Osteoblast (primary cell): Measurements from ENCODE around the gene TMC1. TPM values are rescaled to one million over a fixed set of nuclear protein-coding genes. Genes with fewer than 3 reads are reported as not detected.
A peak's percentile ranks its signal among the peaks of the same experiment; 100 is the strongest.

Experiments used
- DNase-seq: peaks from one replicate; pipeline ENCODE4 v3.0.0; 2011; ENCODE audit warnings: low spot score, mixed read lengths; ENCODE audit not compliant: insufficient read length; ENCODE audit errors: missing footprints
- H2AFZ ChIP-seq: 2 replicates; pipeline ENCODE4 v1.6.0; 2011; ENCODE audit warnings: mild to moderate bottlenecking, low read length
- H3K27ac ChIP-seq: 2 replicates; pipeline ENCODE4 v1.5.1; 2011; ENCODE audit warnings: mild to moderate bottlenecking, low read depth, low read length, moderate library complexity
- H3K27me3 ChIP-seq: 2 replicates; pipeline ENCODE4 v1.6.0; 2012; ENCODE audit warnings: mild to moderate bottlenecking, control low read depth, inconsistent platforms, low read length, moderate library complexity; ENCODE audit not compliant: insufficient read depth
- H3K36me3 ChIP-seq: 2 replicates; pipeline ENCODE4 v1.5.1; 2011; ENCODE audit warnings: mild to moderate bottlenecking, low read length, control low read depth, moderate library complexity; ENCODE audit not compliant: insufficient read depth
- H3K4me1 ChIP-seq: 2 replicates; pipeline ENCODE4 v1.5.1; 2011; ENCODE audit warnings: mild to moderate bottlenecking, low read length, control low read depth, moderate library complexity; ENCODE audit not compliant: insufficient read depth
- H3K4me2 ChIP-seq: 2 replicates; pipeline ENCODE4 v1.6.0; 2011; ENCODE audit warnings: mild to moderate bottlenecking, low read length; ENCODE audit not compliant: insufficient read depth
- H3K4me3 ChIP-seq: fragments of 200-600 bp; sonication (generic); 3 replicates; pipeline ENCODE4 v1.5.1; 2012; ENCODE audit warnings: mild to moderate bottlenecking, low read length, inconsistent platforms; ENCODE audit not compliant: insufficient read depth
- H3K79me2 ChIP-seq: 2 replicates; pipeline ENCODE4 v1.6.0; 2012; ENCODE audit warnings: mild to moderate bottlenecking, low read length, control low read depth, inconsistent platforms; ENCODE audit not compliant: insufficient read depth
- H3K9me3 ChIP-seq: 2 replicates; pipeline ENCODE4 v1.5.1; 2011; ENCODE audit warnings: low read depth, low read length, control low read depth
- H4K20me1 ChIP-seq: 2 replicates; pipeline ENCODE4 v1.6.0; 2012; ENCODE audit warnings: mild to moderate bottlenecking, low read length, control low read depth; ENCODE audit not compliant: insufficient read depth
- CTCF ChIP-seq: IDR thresholded peaks from 2 replicates; pipeline ENCODE4 v1.5.1; 2011; ENCODE audit warnings: mild to moderate bottlenecking, low read depth, low read length, moderate library complexity; ENCODE audit errors: extremely low read depth
- total RNA-seq: library from RNA; depleted of rRNA; stranded (reverse); fragments of >200 nt; gene quantifications from 2 replicates; pipeline ENCODE4 v1.2.3, GENCODE V29; 2012

The TMC1 gene
- total RNA-seq, 1 donor: under 0.01 TPM

DNA sequence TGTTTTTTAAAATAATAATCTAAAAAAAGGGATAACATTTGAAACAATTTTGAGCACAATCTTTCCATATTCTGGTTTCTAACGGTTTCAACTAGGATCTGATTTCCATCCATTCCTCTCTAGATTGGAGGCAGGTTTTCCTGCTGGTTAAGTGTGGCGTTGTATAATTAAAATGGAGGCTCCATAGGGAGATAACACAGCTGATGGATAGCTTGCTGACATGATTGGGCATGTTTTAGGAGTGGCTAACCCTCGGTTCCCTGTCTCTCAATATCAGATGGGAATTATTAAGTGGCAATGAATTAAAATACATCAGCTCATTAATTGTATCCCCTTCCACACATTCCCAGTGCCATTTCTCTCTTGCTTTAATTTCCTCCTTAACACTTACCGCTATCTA, 222.4 kb downstream of the TMC1 start:
- H3K4me3 ChIP-seq: no peak overlapping the region
- no peaks in the 10 kb centered on the region for H3K36me3 ChIP-seq
- H3K4me2 ChIP-seq: no peak overlapping the region
- no peak overlapping the region for H2AFZ ChIP-seq
- no peak for DNase-seq
- H4K20me1 ChIP-seq: no peaks in the 10 kb centered on the region
- H3K27ac ChIP-seq: no peak overlapping the region
- H3K79me2 ChIP-seq: no peaks in the 10 kb centered on the region
- no peaks in the 10 kb centered on the region for H3K4me1 ChIP-seq
- peaks cover 4% of the 10 kb centered on the region for H3K27me3 ChIP-seq
- no peak for TF ChIP-seq CTCF
- H3K9me3 ChIP-seq: no peaks in the 10 kb centered on the region

- DNase-seq: peak; percentile 58
- Histone ChIP-seq H3K36me3 (no peaks in the 10 kb centered on the region), H3K4me1 (no peaks in the 10 kb centered on the region), H3K27ac (no peak overlapping the region), H3K9me3 (no peaks in the 10 kb centered on the region), H4K20me1 (no peaks in the 10 kb centered on the region), H3K79me2 (no peaks in the 10 kb centered on the region), H2AFZ (no peak overlapping the region), H3K4me3 (no peak overlapping the region), H3K4me2 (no peak overlapping the region), H3K27me3 (peaks cover 4% of the 10 kb centered on the region)
- TF ChIP-seq CTCF: no peak
Observed at GRCh38 chr9:72749276-72749675, 227.9 kb downstream of the TMC1 start.

GRCh38 chr9:72751541-72751940, 230.1 kb downstream of the TMC1 start:
- Histone ChIP-seq H3K36me3 (no peaks in the 10 kb centered on the region), H3K9me3 (no peaks in the 10 kb centered on the region), H3K4me3 (no peak overlapping the region), H3K27me3 (peaks cover 8% of the 10 kb centered on the region), H3K79me2 (no peaks in the 10 kb centered on the region), H3K27ac (no peak overlapping the region), H3K4me1 (no peaks in the 10 kb centered on the region), H3K4me2 (no peak overlapping the region), H4K20me1 (no peaks in the 10 kb centered on the region), H2AFZ (no peak overlapping the region)
- TF ChIP-seq CTCF: no peak
- DNase-seq: no peak

- Histone ChIP-seq H2AFZ (no peak overlapping the region), H3K27ac (no peak overlapping the region), H3K27me3 (peaks cover 4% of the 10 kb centered on the region), H3K4me3 (no peak overlapping the region), H3K79me2 (no peaks in the 10 kb centered on the region), H3K9me3 (no peaks in the 10 kb centered on the region), H3K4me2 (no peak overlapping the region), H4K20me1 (no peaks in the 10 kb centered on the region), H3K36me3 (no peaks in the 10 kb centered on the region), H3K4me1 (no peaks in the 10 kb centered on the region)
- DNase-seq: no peak
- TF ChIP-seq CTCF: peak; percentile 53
Observed at GRCh38 chr9:72753266-72753893, 232.0 kb downstream of the TMC1 start.
